Body of pancreas (tissue), 4 donors: ENCODE measurements around the gene MTG1.

Experiments
- CTCF ChIP-seq, 7 experiments: fragments of 450-650 bp in 4 of 7; fragments of 200-600 bp in 3 of 7; sonication (generic) in 3 of 7; IDR thresholded peaks; one replicate each; pipeline ENCODE4 v1.5.1; 2016 to 2019; ENCODE audit warnings: antibody characterized with exemption in 7 of 7
- POLR2A ChIP-seq, 3 donors: fragments of 450-650 bp; IDR thresholded peaks; one replicate each; pipeline ENCODE4 v1.6.1; 2016; ENCODE audit warnings: antibody characterized with exemption in 3 of 3, mild to moderate bottlenecking in 2 of 3

GRCh38 chr10:133388236-133388972, 5.6 kb upstream of the MTG1 start:
- TF ChIP-seq CTCF (IDR thresholded peaks at IDR 0.05) = no peak
- no peak for TF ChIP-seq POLR2A (IDR thresholded peaks at IDR 0.05)
